ENCODE results near the gene HEPACAM2. TPM values are rescaled to one million over a fixed set of nuclear protein-coding genes. Genes with fewer than 3 reads are reported as not detected.

Gene HEPACAM2
- total and polyA plus RNA-seq, 2 experiments from 2014 or later = not detected

DNA sequence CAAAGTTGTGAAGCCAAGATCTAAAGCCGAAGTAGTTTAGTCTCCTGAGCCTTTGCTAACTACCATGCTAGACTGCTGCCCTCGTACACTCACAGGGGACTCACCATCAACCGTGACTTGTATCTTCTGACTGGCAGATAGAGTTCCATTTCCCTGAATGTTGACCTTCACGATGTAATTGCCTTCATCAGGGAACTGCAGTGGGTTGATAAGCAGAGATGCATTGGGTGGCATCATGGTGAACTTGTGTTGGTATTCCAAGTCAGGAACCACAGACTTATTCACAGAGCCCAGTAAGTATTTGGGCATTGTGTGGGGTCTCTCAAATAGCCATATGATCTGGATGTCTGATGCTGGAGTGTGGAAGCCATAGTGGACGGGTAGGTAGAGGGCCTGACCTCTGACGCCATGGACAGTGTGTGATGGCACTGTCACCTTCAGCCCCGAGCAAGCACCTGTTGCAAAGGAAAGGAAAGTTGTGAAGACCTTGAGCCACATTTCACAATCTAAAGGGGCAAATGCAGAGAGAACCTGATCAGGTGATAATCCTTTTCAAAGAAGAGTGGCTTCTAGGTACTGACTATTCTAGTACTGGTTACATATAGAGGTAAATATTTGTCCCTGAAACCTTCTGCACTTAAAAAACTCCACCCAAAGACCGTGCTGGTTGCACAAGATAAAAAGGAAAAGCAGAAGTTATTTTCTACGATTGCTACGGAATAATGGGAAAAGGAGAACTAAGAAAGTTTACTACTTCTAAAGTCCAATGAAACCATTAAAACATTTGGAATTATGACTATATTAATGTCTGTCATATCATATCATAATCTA, 7.1 kb downstream of the HEPACAM2 start:
- Histone ChIP-seq H2AFZ (no peak overlapping the region), H3K9me3 (ENCODE audit: low read depth) (no peaks in the 10 kb centered on the region), H3F3A (ENCODE audit: insufficient read depth) (no peaks in the 10 kb centered on the region), H4K20me1 (ENCODE audit: insufficient read depth) (no peaks in the 10 kb centered on the region), H3K27ac (no peak overlapping the region), H3K36me3 (ENCODE audit: low read depth) (no peaks in the 10 kb centered on the region), H3K4me3 (no peak overlapping the region), H3K4me1 (ENCODE audit: insufficient read depth) (no peaks in the 10 kb centered on the region), H3K27me3 (replicated peaks; ENCODE audit: insufficient read depth) (peaks cover 39% of the 10 kb centered on the region), H3K79me2 (ENCODE audit: insufficient read depth) (no peaks in the 10 kb centered on the region), H3K9me2 (ENCODE audit: insufficient read depth) (no peaks in the 10 kb centered on the region), H3K4me2 (ENCODE audit: unreplicated experiment) (no peak overlapping the region), H3K9ac (no peak overlapping the region)
- TF ChIP-seq EZH2 (IDR thresholded peaks at IDR 0.05; ENCODE audit: insufficient read depth, poor library complexity, severe bottlenecking) (no peak), EZH2phosphoT487 (IDR thresholded peaks at IDR 0.05; ENCODE audit: insufficient read depth, low read depth) (no peak)
- DNase-seq = no peak
- in situ Hi-C loops (cut with MboI) = no loop called here
- 42 to 45% methylated on average over 10 of the region's 10 CpGs for whole genome bisulfite sequencing, 2 experiments (ENCODE audit: low coverage in 1 of 2, low lambda C conversion rate in 2 of 2, missing lambda C conversion rate in 2 of 2)

DNA sequence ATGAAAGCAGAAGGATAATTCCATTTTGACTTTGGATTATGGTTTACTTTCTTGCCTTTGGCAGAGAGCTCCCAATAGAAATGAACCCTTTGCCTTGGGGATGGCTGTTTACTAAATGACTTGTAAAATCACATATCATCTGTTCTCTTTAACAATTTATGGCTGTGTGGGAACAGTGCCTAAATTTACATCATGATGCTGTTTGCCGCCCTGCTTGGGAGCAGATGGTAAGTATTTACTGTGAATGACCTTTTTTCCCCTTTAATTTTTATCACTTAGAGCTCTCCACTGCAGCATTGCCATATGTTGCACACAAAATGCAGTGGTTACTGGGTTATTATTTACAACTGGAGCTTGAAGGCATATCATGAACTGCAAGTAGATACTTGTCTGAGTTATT, 13.4 kb downstream of the HEPACAM2 start:
- no peak overlapping the region for H3K9ac ChIP-seq
- H4K20me1 ChIP-seq (ENCODE audit: insufficient read depth) = no peaks in the 10 kb centered on the region
- in situ Hi-C loops (cut with MboI) = no loop called here
- DNase-seq = no peak
- no peaks in the 10 kb centered on the region for H3K79me2 ChIP-seq (ENCODE audit: insufficient read depth)
- H3K9me3 ChIP-seq (ENCODE audit: low read depth) = no peaks in the 10 kb centered on the region
- peaks cover 54% of the 10 kb centered on the region for H3K27me3 ChIP-seq (replicated peaks; ENCODE audit: insufficient read depth)
- no peaks in the 10 kb centered on the region for H3K9me2 ChIP-seq (ENCODE audit: insufficient read depth)
- 0 to 5% methylated on average over 1 of the region's 1 CpG for WGBS, 2 experiments (ENCODE audit: low coverage in 1 of 2, low lambda C conversion rate in 2 of 2, missing lambda C conversion rate in 2 of 2)
- H3K36me3 ChIP-seq (ENCODE audit: low read depth) = no peaks in the 10 kb centered on the region
- H3K4me3 ChIP-seq = no peak overlapping the region
- no peaks in the 10 kb centered on the region for H3F3A ChIP-seq (ENCODE audit: insufficient read depth)
- no peaks in the 10 kb centered on the region for H3K4me1 ChIP-seq (ENCODE audit: insufficient read depth)
- H3K4me2 ChIP-seq (ENCODE audit: unreplicated experiment) = no peak overlapping the region
- no peak overlapping the region for H2AFZ ChIP-seq
- TF ChIP-seq EZH2phosphoT487 (IDR thresholded peaks at IDR 0.05; ENCODE audit: insufficient read depth, low read depth) (no peak), EZH2 (IDR thresholded peaks at IDR 0.05; ENCODE audit: insufficient read depth, poor library complexity, severe bottlenecking) (no peak)
- no peak overlapping the region for H3K27ac ChIP-seq

DNA sequence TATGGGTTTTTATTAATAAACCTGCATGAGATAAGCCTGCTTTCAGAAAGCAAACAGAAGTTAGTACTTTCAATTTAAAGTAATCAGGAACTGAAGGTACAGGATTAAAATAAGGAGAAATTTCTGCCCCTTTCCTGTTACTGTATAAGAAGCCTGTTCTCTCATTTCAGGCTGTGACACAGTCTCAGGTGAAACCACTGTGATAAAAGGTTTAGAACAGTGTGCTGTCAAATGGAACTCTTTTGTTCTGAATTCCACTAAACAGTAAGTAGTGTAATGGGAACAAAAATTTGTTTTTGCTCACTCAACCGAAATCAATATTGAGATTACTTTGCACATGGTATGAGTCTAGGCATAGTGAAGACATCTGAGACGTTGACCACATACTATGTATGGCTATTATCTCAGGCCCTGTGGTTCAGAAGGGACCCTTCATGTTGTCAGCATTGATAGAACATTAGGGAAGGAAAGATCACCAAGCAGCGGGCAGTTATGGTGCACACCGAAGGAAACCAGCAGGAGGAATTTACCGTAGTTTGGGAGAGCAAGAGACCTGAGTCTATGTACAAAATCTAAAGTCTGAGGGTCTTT, 14.9 kb downstream of the HEPACAM2 start:
- Histone ChIP-seq H4K20me1 (ENCODE audit: insufficient read depth) (no peaks in the 10 kb centered on the region), H3K36me3 (ENCODE audit: low read depth) (no peaks in the 10 kb centered on the region), H3K9me3 (ENCODE audit: low read depth) (no peaks in the 10 kb centered on the region), H3F3A (ENCODE audit: insufficient read depth) (no peaks in the 10 kb centered on the region), H2AFZ (0 out of 2 replicates have a peak overlapping the region, but pooled peaks have one; percentile 11), H3K27ac (no peak overlapping the region), H3K9ac (no peak overlapping the region), H3K79me2 (ENCODE audit: insufficient read depth) (no peaks in the 10 kb centered on the region), H3K27me3 (replicated peaks; ENCODE audit: insufficient read depth) (peaks cover 53% of the 10 kb centered on the region), H3K9me2 (ENCODE audit: insufficient read depth) (no peaks in the 10 kb centered on the region), H3K4me1 (ENCODE audit: insufficient read depth) (no peaks in the 10 kb centered on the region), H3K4me2 (ENCODE audit: unreplicated experiment) (no peak overlapping the region), H3K4me3 (no peak overlapping the region)
- no peak for TF ChIP-seq EZH2phosphoT487 (IDR thresholded peaks at IDR 0.05; ENCODE audit: insufficient read depth, low read depth)
- TF ChIP-seq EZH2 (IDR thresholded peaks at IDR 0.05; ENCODE audit: insufficient read depth, poor library complexity, severe bottlenecking) = no peak
- 56 to 58% methylated on average over 5 of the region's 5 CpGs for WGBS, 2 experiments (ENCODE audit: low coverage in 1 of 2, low lambda C conversion rate in 2 of 2, missing lambda C conversion rate in 2 of 2)
- no peak for DNase-seq
- in situ Hi-C loops (cut with MboI) = no loop called here

GRCh38 chr7:93205046-93205445, 21.2 kb downstream of the HEPACAM2 start:
- H3F3A ChIP-seq (ENCODE audit: insufficient read depth) = no peaks in the 10 kb centered on the region
- no peak overlapping the region for H3K4me3 ChIP-seq
- no peak overlapping the region for H2AFZ ChIP-seq
- DNase-seq = no peak
- TF ChIP-seq EZH2phosphoT487 (IDR thresholded peaks at IDR 0.05; ENCODE audit: insufficient read depth, low read depth) = no peak
- TF ChIP-seq EZH2 (IDR thresholded peaks at IDR 0.05; ENCODE audit: insufficient read depth, poor library complexity, severe bottlenecking) = no peak
- WGBS, 2 experiments (ENCODE audit: low coverage in 1 of 2, low lambda C conversion rate in 2 of 2, missing lambda C conversion rate in 2 of 2) = 2 to 8% methylated on average over 2 of the region's 2 CpGs
- in situ Hi-C loops (cut with MboI) = no loop called here
- no peaks in the 10 kb centered on the region for H3K36me3 ChIP-seq (ENCODE audit: low read depth)
- no peak overlapping the region for H3K9ac ChIP-seq
- no peaks in the 10 kb centered on the region for H4K20me1 ChIP-seq (ENCODE audit: insufficient read depth)
- H3K9me3 ChIP-seq (ENCODE audit: low read depth) = no peaks in the 10 kb centered on the region
- H3K27ac ChIP-seq = no peak overlapping the region
- H3K27me3 ChIP-seq (replicated peaks; ENCODE audit: insufficient read depth) = peaks cover 40% of the 10 kb centered on the region; the same call in 1 of the 2 replicates
- H3K9me2 ChIP-seq (ENCODE audit: insufficient read depth) = no peaks in the 10 kb centered on the region
- H3K79me2 ChIP-seq (ENCODE audit: insufficient read depth) = no peaks in the 10 kb centered on the region
- H3K4me1 ChIP-seq (ENCODE audit: insufficient read depth) = no peaks in the 10 kb centered on the region
- H3K4me2 ChIP-seq (ENCODE audit: unreplicated experiment) = no peak overlapping the region

Data from GM23248 (cell line).